Keratinocyte (primary cell): ENCODE results near the gene RBFOX1. TPM values are rescaled to one million over a fixed set of nuclear protein-coding genes. Genes with fewer than 3 reads are reported as not detected.

Experiments
- DNase-seq: peaks from one replicate; pipeline ENCODE4 v3.0.0-alpha.2; 2011; ENCODE audit warnings: low read depth, missing footprints, low spot score
- FAIRE-seq: peaks from 2 replicates; lab custom pipeline; 2011; peaks lifted over from hg19 to GRCh38; lab: Jason Lieb, UNC
- H2AFZ ChIP-seq: 2 replicates; pipeline ENCODE4 v1.6.0; 2012; ENCODE audit warnings: low read length, control low read depth, inconsistent platforms; ENCODE audit not compliant: control insufficient read depth
- H3K27ac ChIP-seq: 2 replicates; pipeline ENCODE4 v1.5.1; 2011; ENCODE audit warnings: low read length; ENCODE audit not compliant: control insufficient read depth, insufficient read depth
- H3K27me3 ChIP-seq: 3 replicates; pipeline ENCODE4 v1.6.0; 2011; ENCODE audit warnings: low read length; ENCODE audit not compliant: control insufficient read depth, insufficient read depth; ENCODE audit errors: extremely low read depth
- H3K36me3 ChIP-seq, 2 experiments: 2 replicates in 1 of 2; 3 replicates in 1 of 2; pipeline ENCODE4 v1.5.1; 2011; ENCODE audit warnings: low read length in 2 of 2, mild to moderate bottlenecking in 1 of 2; ENCODE audit not compliant: control insufficient read depth in 2 of 2, insufficient read depth in 2 of 2; ENCODE audit errors: extremely low read depth in 1 of 2
- H3K4me1 ChIP-seq: 3 replicates; pipeline ENCODE4 v1.5.1; 2011; ENCODE audit warnings: low read length; ENCODE audit not compliant: control insufficient read depth, insufficient read depth; ENCODE audit errors: extremely low read depth
- H3K4me2 ChIP-seq: 3 replicates; pipeline ENCODE4 v1.6.0; 2011; ENCODE audit warnings: low read depth, low read length; ENCODE audit not compliant: control insufficient read depth, insufficient read depth; ENCODE audit errors: extremely low read depth
- H3K4me3 ChIP-seq, 3 experiments: fragments of 200-600 bp in 1 of 3; sonication (generic) in 1 of 3; 2 replicates in 2 of 3; 3 replicates in 1 of 3; pipeline ENCODE4 v1.5.1; 2011 to 2016; ENCODE audit warnings: low read length in 3 of 3, mild to moderate bottlenecking in 3 of 3, control low read depth in 2 of 3, inconsistent platforms in 1 of 3, low read depth in 1 of 3, mixed read lengths in 1 of 3, mixed run types in 1 of 3, moderate library complexity in 1 of 3; ENCODE audit not compliant: control insufficient read depth in 2 of 3, insufficient read depth in 2 of 3; ENCODE audit errors: extremely low read depth in 1 of 3
- H3K79me2 ChIP-seq: 2 replicates; pipeline ENCODE4 v1.6.0; 2012; ENCODE audit warnings: low read length; ENCODE audit not compliant: control insufficient read depth, insufficient read depth
- H3K9ac ChIP-seq: 3 replicates; pipeline ENCODE4 v1.6.0; 2011; ENCODE audit warnings: low read length; ENCODE audit not compliant: control insufficient read depth, insufficient read depth; ENCODE audit errors: extremely low read depth
- H3K9me1 ChIP-seq: 3 replicates; pipeline ENCODE4 v1.6.0; 2011; ENCODE audit warnings: low read length; ENCODE audit not compliant: control insufficient read depth, insufficient read depth; ENCODE audit errors: extremely low read depth
- H3K9me3 ChIP-seq: 2 replicates; pipeline ENCODE4 v1.5.1; 2012; ENCODE audit warnings: low read depth, low read length; ENCODE audit not compliant: control insufficient read depth
- H4K20me1 ChIP-seq: 3 replicates; pipeline ENCODE4 v1.6.0; 2011; ENCODE audit warnings: low read length; ENCODE audit not compliant: control insufficient read depth, insufficient read depth; ENCODE audit errors: extremely low read depth
- EZH2 ChIP-seq: IDR thresholded peaks from one replicate; pipeline ENCODE4 v1.6.1; 2012; ENCODE audit warnings: inconsistent platforms, mild to moderate bottlenecking, low read length, moderate library complexity
- dilution Hi-C: fragments of 300-500 bp; cut with MboI; formaldehyde crosslinking; loops from one replicate; pipeline ENCODE4 v1.7.0; 2020; ENCODE audit warnings: low sequenced_read_pairs; ENCODE audit not compliant: extremely low pct_ligation_motif_present
- polyA plus RNA-seq, 5 experiments: library from polyadenylated mRNA; depleted of rRNA in 3 of 5; stranded (reverse) in 3 of 5; stranded (forward) in 1 of 5; unstranded in 1 of 5; fragments of >200 nt; gene quantifications; 1 replicate in 1 of 5; 2 replicates in 3 of 5; 3 replicates in 1 of 5; pipeline versions ENCODE4 v1.2.1 to v1.2.3, GENCODE V29; 2011 to 2012; ENCODE audit warnings: missing spikeins in 2 of 5, low read depth in 1 of 5, low replicate concordance in 1 of 5
- TF ChIP-seq, protein P1 (sequence below), 3 experiments: IDR thresholded peaks in 1 of 3; conservative IDR thresholded peaks in 1 of 3; optimal IDR thresholded peaks in 1 of 3; 2 replicates in 2 of 3; 3 replicates in 1 of 3; pipeline versions ENCODE3 to v1.5.1; 2011; ENCODE audit warnings: low read length in 3 of 3, mild to moderate bottlenecking in 3 of 3, moderate library complexity in 2 of 3, control low read depth in 1 of 3, inconsistent platforms in 1 of 3; ENCODE audit not compliant: insufficient read depth in 2 of 3; ENCODE audit errors: extremely low read depth in 1 of 3

The RBFOX1 gene
- polyA plus RNA-seq, 1 donor (not counting 4 experiments of a cell fraction or from before 2014, with no cell fraction given), result not detected

DNA sequence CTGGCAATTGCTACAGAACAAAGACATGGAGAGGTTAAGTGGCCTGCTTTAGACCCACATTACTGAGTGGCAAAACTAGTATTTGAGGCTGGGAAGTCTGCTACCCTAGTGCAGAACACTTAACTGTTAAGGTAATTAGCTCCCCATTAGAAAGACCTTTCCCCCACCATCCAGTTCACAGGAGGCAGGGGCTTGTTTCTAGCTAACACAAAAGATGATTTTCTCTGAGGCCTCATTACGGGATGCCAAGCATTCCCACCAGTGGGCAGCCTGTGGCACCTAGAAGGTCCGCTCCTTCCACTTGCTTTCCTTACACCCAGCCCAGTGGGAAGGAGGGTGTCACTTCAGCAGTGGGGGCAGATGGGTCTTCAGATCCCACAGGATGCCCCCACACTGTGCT lies 99.1 kb downstream of the RBFOX1 start:
- dilution Hi-C loops, result no loop called here
- no peaks in the 10 kb centered on the region for H3K4me1 ChIP-seq
- H3K27ac ChIP-seq, result no peak overlapping the region
- no peaks in the 10 kb centered on the region for H4K20me1 ChIP-seq
- FAIRE-seq, result no peak
- TF ChIP-seq EZH2, result no peak
- TF ChIP-seq, protein P1, sequence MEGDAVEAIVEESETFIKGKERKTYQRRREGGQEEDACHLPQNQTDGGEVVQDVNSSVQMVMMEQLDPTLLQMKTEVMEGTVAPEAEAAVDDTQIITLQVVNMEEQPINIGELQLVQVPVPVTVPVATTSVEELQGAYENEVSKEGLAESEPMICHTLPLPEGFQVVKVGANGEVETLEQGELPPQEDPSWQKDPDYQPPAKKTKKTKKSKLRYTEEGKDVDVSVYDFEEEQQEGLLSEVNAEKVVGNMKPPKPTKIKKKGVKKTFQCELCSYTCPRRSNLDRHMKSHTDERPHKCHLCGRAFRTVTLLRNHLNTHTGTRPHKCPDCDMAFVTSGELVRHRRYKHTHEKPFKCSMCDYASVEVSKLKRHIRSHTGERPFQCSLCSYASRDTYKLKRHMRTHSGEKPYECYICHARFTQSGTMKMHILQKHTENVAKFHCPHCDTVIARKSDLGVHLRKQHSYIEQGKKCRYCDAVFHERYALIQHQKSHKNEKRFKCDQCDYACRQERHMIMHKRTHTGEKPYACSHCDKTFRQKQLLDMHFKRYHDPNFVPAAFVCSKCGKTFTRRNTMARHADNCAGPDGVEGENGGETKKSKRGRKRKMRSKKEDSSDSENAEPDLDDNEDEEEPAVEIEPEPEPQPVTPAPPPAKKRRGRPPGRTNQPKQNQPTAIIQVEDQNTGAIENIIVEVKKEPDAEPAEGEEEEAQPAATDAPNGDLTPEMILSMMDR (optimal IDR thresholded peaks at IDR 0.05 in 1 of 3, IDR thresholded peaks at IDR 0.05 in 1 of 3, conservative IDR thresholded peaks at IDR 0.05 in 1 of 3; ENCODE audit: extremely low read depth in 1 of 3, insufficient read depth in 2 of 3, low read length in 3 of 3), result no peak
- H3K9me1 ChIP-seq, result no peaks in the 10 kb centered on the region
- H3K9me3 ChIP-seq, result no peaks in the 10 kb centered on the region
- no peaks in the 10 kb centered on the region for H3K27me3 ChIP-seq
- H3K36me3 ChIP-seq, result no peaks in the 10 kb centered on the region
- H3K9ac ChIP-seq, result no peak overlapping the region
- no peak overlapping the region for H2AFZ ChIP-seq
- no peaks in the 10 kb centered on the region for H3K79me2 ChIP-seq
- H3K4me3 ChIP-seq, result no peak overlapping the region
- no peak for DNase-seq
- H3K4me2 ChIP-seq, result no peak overlapping the region

DNA sequence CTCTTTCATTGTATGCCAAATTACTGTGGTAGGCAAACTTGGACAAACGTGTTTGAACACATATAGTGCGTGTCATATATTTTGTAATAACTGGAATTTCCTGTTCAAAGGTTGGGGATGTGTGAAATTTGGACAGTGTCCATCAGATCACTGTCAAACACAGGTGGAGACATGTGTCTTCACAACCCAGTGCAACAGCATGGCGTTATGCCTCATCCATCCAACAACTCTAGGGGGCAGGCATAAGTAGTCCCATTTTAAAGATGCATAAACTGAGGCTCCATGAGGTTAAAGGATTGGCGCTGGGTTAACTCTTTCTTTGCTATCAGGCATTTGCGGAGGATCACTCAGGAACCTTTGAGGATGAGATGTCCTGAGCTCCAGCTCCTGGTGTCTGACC lies 103.7 kb downstream of the RBFOX1 start:
- Histone ChIP-seq H3K4me3 (no peak overlapping the region), H3K9me1 (no peaks in the 10 kb centered on the region), H3K9ac (no peak overlapping the region), H2AFZ (no peak overlapping the region), H3K4me1 (no peaks in the 10 kb centered on the region), H4K20me1 (no peaks in the 10 kb centered on the region), H3K36me3 (no peaks in the 10 kb centered on the region), H3K27me3 (no peaks in the 10 kb centered on the region), H3K4me2 (no peak overlapping the region), H3K79me2 (no peaks in the 10 kb centered on the region), H3K27ac (no peak overlapping the region), H3K9me3 (no peaks in the 10 kb centered on the region)
- FAIRE-seq, result no peak
- DNase-seq, result no peak
- TF ChIP-seq, protein P1 (optimal IDR thresholded peaks at IDR 0.05 in 1 of 3, IDR thresholded peaks at IDR 0.05 in 1 of 3, conservative IDR thresholded peaks at IDR 0.05 in 1 of 3; ENCODE audit: extremely low read depth in 1 of 3, insufficient read depth in 2 of 3, low read length in 3 of 3), result peak in 1 of 3 experiments; percentile 34
- TF ChIP-seq EZH2, result no peak
- dilution Hi-C loops, result no loop called here
